Measurements from ENCODE around the gene ZNF324.
"Not testable (repeated sequence)": the region's sequence is repeated elsewhere in the genome, so short reads cannot be mapped to it uniquely, and the experiment has no call there.

The ZNF324 gene

GRCh38 chr19:58507602-58508223 is 40.8 kb downstream of the ZNF324 start:
- DNase-seq: not testable (repeated sequence)

DNA sequence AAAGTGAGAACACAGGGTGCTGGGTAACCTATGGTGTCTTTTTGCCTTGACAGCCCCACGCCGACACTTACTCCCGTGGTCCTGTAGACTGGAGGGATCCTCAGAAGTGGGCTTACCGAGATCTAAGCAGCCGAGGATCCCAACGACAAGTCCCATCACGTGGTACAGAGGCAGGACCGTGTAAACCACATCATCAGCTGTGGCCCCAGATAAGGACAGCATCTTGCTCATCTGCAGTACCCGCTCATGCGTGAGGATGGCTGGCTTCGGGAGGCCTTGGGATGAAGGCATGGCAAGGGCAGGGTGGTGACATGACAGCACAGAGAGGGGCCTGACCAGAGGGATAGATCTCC is 42.8 kb downstream of the ZNF324 start:
- peak; percentile 93 for DNase-seq

DNA sequence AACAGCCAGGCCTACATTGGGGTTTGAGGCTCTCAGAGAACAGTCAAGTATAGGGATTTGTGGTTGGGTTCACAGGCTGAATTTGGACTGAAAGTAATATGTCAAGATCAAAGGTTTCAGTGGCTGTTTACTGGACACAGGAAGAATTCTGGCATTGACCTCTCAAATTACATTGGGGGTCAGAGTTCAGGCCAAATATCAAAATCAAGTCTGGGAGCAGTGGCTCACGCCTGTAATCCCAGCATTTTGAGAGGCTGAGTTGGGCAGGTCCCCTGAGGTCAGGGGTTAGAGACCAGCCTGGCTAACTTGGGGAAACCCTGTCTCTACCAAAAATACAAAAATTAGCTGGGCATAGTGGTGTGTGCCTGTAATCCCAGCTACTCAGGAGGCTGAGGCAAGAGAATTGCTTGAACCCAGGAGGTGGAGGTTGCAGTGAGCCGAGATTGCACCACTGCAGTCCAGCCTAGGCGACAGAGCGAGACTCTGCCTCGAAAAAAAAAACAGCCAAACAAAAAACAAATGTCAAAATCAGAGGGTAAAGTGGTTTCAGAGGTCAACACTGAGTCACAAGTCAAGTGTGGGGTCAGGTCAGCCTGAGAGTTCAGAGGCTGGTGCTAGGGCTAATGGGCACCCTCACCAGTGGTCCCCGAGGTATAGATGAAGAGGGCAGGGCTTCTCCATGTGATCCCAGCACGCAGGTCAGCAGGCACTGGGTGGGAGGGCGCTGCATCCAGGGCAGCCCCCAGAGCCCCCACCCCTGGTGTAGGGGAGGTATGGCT is 43.4 kb downstream of the ZNF324 start:
- peak; percentile 1 for DNase-seq

DNA sequence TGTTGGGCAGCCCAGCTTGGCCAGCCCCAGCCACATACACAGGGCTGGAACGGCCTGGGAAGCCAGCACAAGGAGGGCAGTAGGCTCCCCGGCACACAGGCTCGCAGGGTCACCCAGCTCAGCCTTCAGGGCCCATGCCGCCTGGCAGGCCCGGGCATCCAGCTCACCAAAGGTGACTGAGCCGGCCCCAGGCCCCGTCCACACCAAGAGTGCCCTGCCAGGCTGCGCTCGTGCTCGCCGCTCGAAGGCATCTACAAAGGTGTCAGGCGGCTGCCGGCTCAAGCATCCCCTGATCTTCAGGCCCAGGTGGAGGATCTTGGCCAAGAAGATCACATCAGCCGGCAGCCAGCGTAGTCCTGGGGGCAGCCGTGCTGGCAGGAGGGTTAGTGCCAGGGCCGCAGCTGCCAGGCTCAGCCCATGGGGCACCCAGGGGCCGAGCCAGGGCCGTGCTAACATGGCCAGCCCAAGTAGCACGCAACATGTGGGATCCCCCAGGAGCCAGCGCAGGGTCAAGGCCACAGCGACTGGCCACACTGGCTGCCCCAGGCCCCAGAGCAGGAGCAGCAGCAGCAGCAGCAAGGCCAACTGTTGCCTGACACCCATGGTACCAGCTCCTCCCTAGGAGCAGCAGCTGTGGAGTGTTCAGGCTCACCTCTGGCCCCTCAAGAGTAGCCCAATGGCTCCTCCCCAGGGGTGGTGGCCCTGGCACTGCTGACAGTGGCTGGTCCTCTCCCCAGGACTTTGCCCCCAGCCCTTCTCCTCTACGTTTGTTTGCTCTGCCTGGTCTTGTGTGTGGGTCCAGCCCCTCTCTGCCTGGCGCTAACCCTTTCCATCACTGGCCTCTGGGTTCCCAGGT is 44.7 kb downstream of the ZNF324 start, which contains the start of gene SLC27A5:
Gene SLC27A5 (minus strand): TSS at position 640 of the 856 bp plus-strand sequence. CDS start 37 bp downstream, at position 603.
- DNase-seq: no peak

DNA sequence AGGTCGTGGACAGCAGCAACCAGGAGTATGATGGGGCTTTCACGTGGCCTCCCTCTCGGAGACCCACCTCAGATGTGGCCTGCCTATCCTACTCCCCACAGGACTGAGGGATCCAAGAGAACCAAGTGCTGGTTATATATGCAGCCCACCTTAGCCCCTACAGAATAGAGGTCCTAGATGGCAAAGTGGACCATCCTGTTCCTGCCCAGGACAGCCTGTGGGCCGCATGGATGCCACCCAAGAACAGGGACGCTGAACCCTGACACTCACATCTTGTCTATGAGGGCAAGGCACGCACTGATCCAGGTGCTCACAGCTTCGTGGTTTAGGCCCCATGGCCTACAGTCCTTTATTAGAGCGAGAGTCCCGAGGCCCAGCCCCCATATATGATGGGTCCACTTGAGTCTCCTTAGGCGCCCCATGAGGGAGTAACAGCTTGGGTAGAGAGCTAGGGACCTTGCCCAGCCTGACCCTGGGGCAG is 46.4 kb downstream of the ZNF324 start:
- DNase-seq: no peak

- peak; percentile 95 for DNase-seq
Measured at GRCh38 chr19:58513694-58514563, 47.0 kb downstream of the ZNF324 start.

- no peak for DNase-seq
Measured at GRCh38 chr19:58514564-58515022, 47.7 kb downstream of the ZNF324 start.

GRCh38 chr19:58515259-58515658 is 48.4 kb downstream of the ZNF324 start:
- no peak for DNase-seq

- no peak for DNase-seq
Measured at GRCh38 chr19:58516246-58516836, 49.5 kb downstream of the ZNF324 start.

- DNase-seq: no peak
Measured at GRCh38 chr19:58516964-58517833, 50.3 kb downstream of the ZNF324 start.

- DNase-seq: peak; percentile 82
Measured at GRCh38 chr19:58518256-58519086, 51.6 kb downstream of the ZNF324 start.

GRCh38 chr19:58519087-58519354 is 52.1 kb downstream of the ZNF324 start:
- peak; percentile 87 for DNase-seq

DNA sequence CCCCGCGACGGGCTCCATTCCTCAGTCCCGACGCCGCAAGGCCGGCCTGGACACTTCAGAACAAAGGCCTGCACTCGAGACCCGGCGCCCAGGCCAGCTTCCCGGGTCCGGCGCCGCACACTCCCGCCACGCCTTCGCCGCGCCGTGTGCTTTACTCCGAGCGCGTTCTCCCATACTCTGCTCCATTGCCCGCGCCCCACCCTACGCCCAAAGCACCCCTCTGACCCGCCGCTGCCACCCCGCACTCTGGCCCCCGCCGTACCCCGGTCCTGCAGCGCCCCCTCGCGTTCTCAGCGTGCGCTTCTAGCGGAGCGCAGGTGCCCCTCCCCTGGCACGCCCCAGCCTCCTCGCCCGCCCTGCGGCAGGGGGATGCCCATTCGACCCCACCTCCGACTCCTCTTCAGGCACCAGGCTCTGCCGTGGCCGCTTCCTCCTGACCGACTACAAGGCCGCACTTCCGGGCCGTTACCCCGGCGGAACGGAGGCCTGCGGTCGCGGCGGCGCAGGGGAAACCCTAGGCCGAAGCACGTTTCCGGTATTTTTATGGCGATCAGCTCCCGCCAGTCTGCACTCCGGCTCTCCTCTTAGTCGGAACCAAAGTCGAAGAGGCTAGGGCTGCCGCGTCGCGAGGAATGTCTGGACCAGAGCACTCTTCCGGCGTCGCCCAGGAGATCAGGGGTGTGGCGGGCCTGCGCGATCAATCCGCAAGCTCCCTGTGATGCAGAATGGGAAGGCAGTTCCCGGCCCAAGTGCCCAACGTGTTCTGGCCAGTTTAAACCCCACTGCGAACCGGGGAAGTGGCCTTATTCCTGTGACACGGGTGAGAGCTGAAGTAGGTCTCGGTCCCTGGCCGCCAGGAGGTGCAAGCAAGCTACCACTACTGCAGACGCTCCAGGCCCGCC is 52.7 kb downstream of the ZNF324 start, which contains the start of gene ZBTB45:
Gene ZBTB45 (minus strand): TSS at position 456 of the 902 bp plus-strand sequence. CDS start 2,137 bp downstream, outside the sequence.
- DNase-seq: peak; percentile 97

DNA sequence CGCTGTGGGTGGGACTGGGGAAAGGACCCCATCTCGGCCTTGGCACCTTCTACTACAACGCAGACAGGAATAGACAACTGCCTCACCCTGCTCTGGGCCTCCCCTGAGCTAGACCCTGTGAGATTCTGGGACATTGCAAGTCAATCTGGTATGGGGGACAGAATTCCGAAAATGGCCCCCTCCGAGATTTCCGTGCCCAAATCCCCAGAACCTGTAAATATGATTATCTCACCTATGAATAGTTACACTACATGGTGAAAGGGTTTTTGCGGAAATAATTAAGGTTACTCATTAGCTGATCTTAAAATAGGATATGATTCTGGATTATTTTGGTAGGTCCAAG is 53.3 kb downstream of the ZNF324 start:
- no peak for DNase-seq

- no peak for DNase-seq
Measured at GRCh38 chr19:58521651-58522050, 54.8 kb downstream of the ZNF324 start.

- DNase-seq: no peak
Measured at GRCh38 chr19:58522709-58523108, 55.8 kb downstream of the ZNF324 start.
